ENCODE results near the gene CAMSAP3. TPM values are rescaled to one million over a fixed set of nuclear protein-coding genes. Genes with fewer than 3 reads are reported as not detected.

The CAMSAP3 gene
- total and polyA plus RNA-seq, 7 experiments from 2014 or later: 0.06 to 0.76 (median 0.20) TPM; not detected in 1

DNA sequence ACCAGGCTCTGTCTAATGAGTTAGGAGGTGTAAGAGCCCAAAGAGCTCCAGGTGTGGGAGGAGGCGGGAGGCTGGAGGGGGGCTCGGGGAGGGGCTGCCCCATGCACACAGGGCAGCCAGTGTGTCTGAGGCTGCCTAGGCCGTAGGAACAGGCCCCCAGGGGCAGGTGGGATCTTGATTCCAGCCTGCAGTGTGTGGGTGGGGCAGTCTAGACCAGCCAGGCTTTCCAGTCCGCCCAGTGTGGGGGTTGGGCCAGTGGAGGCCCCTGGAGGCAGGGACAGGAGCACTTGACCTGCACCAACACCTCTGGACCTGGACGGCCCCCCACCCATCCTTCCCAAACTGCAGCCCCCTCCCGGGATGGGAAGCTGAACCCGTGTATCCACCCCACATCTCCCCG lies 5.4 kb upstream of the CAMSAP3 start:
- peaks cover 13 to 34% (median 20%) of the 10 kb centered on the region in 5 donors for H3K27me3 Mint-ChIP-seq
- ATAC-seq (no peak), DNase-seq (no peak)
- Histone ChIP-seq H3K4me1 (ENCODE audit: control insufficient read depth in 2 of 2, insufficient read depth in 2 of 2, low read length in 2 of 2) (no peaks in the 10 kb centered on the region), H3K27ac (ENCODE audit: low read depth, low read length) (no peak overlapping the region), H3K4me3 (ENCODE audit: low read length) (no peak overlapping the region), H3K36me3 (ENCODE audit: control insufficient read depth in 2 of 3, insufficient read depth in 3 of 3, low read length in 3 of 3) (no peaks in the 10 kb centered on the region), H3K27me3 (ENCODE audit: control insufficient read depth in 2 of 2, insufficient read depth in 2 of 2, low read length in 2 of 2) (no peaks in the 10 kb centered on the region), H3K9me3 (ENCODE audit: control insufficient read depth in 2 of 3, low read length in 3 of 3) (no peaks in the 10 kb centered on the region)
- no peak overlapping the region for H3K4me3 Mint-ChIP-seq
- intact Hi-C loops (cut with micrococcal nuclease): no loop called here
- H3K4me1 Mint-ChIP-seq: peaks cover 0 to 3% (median 3%) of the 10 kb centered on the region in 7 donors
- peaks cover 0 to 2% (median 0%) of the 10 kb centered on the region in 11 donors for H3K9me3 Mint-ChIP-seq
- no peaks in the 10 kb centered on the region for H3K36me3 Mint-ChIP-seq
- no peak overlapping the region for H3K27ac Mint-ChIP-seq
- CTCF ChIA-PET: no interaction called here
- POLR2A ChIA-PET: no interaction called here

DNA sequence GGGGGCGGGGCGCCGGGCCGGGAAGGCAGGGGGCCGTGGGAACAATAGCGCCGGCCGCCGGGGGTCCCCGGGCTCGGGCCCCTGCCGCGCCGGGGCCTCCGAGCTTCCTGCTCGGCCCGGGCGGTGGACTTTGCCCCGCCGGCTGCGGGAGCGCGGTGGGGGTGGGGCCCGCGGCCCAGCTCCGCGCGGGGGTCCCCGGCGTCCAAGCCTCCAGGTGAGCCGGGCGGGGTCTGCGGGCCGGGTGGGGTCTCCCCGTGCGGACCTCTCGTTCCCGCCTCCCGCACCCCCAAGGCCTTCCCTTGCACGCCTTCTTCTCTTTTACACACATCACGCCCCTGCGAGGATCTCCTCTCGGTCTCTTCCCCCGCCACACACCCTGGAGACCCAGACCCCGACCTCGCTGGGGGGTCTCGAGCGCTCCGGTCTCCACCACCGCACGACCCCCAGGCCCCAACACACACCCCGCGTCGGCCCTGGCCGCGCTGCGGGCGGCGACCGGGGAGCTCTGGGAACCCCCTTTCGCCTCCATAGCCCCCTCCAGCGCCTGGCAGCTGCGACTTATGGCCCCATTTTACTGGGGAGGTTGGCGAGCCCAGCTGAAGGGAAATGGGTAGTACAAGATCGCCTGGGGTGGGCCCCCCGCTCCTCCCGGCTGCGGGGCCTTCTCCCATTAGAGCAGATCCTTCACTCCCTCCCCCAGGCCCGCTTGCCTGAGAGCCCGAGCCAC lies 711 bp downstream of the CAMSAP3 start:
- Histone ChIP-seq H3K27me3 (ENCODE audit: control insufficient read depth in 2 of 2, insufficient read depth in 2 of 2, low read length in 2 of 2) (peaks cover 0 to 5% of the 10 kb centered on the region in 2 donors), H3K9me3 (ENCODE audit: control insufficient read depth in 2 of 3, low read length in 3 of 3) (no peaks in the 10 kb centered on the region), H3K27ac (ENCODE audit: low read depth, low read length) (no peak overlapping the region), H3K4me3 (ENCODE audit: low read length) (no peak overlapping the region), H3K36me3 (ENCODE audit: control insufficient read depth in 2 of 3, insufficient read depth in 3 of 3, low read length in 3 of 3) (no peaks in the 10 kb centered on the region), H3K4me1 (ENCODE audit: control insufficient read depth in 2 of 2, insufficient read depth in 2 of 2, low read length in 2 of 2) (no peaks in the 10 kb centered on the region)
- DNase-seq: no peak
- Mint-ChIP-seq H3K36me3 (peaks cover 0 to 1% (median 0%) of the 10 kb centered on the region in 5 donors), H3K4me1 (peaks cover 0 to 9% (median 4%) of the 10 kb centered on the region in 7 donors), H3K27me3 (peaks cover 29 to 55% (median 41%) of the 10 kb centered on the region in 5 donors), H3K27ac (no peak overlapping the region), H3K4me3 (peak overlapping the region in 9 of 10 donors; percentile 37 to 80 (median 54)), H3K9me3 (peaks cover 0 to 6% (median 0%) of the 10 kb centered on the region in 11 donors)
- ChIA-PET CTCF (interaction anchor here (1.0 kb wide), 1 partner anchor 494 kb away, joined by 6 read pairs; no protein-coding TSS in a partner anchor), POLR2A (interaction anchor here (1.2 kb wide), 1 partner anchor 34 kb away, joined by 3 read pairs; the partner anchor contains the start of gene PET100)
- ATAC-seq: no peak
- intact Hi-C loops (cut with micrococcal nuclease): no loop called here

- ChIA-PET CTCF (no interaction called here), POLR2A (no interaction called here)
- Histone ChIP-seq H3K27me3 (ENCODE audit: control insufficient read depth in 2 of 2, insufficient read depth in 2 of 2, low read length in 2 of 2) (peaks cover 0 to 5% of the 10 kb centered on the region in 2 donors), H3K4me3 (ENCODE audit: low read length) (no peak overlapping the region), H3K9me3 (ENCODE audit: control insufficient read depth in 2 of 3, low read length in 3 of 3) (no peaks in the 10 kb centered on the region), H3K4me1 (ENCODE audit: control insufficient read depth in 2 of 2, insufficient read depth in 2 of 2, low read length in 2 of 2) (no peaks in the 10 kb centered on the region), H3K27ac (ENCODE audit: low read depth, low read length) (no peak overlapping the region), H3K36me3 (ENCODE audit: control insufficient read depth in 2 of 3, insufficient read depth in 3 of 3, low read length in 3 of 3) (no peaks in the 10 kb centered on the region)
- DNase-seq (no peak), ATAC-seq (no peak)
- intact Hi-C loops (cut with micrococcal nuclease): no loop called here
- Mint-ChIP-seq H3K27me3 (peaks cover 35 to 57% (median 47%) of the 10 kb centered on the region in 5 donors), H3K4me1 (peaks cover 0 to 9% (median 4%) of the 10 kb centered on the region in 7 donors), H3K36me3 (peaks cover 0 to 1% (median 0%) of the 10 kb centered on the region in 5 donors), H3K9me3 (peaks cover 0 to 6% (median 0%) of the 10 kb centered on the region in 11 donors), H3K4me3 (peak overlapping the region in 4 of 10 donors; percentile 44 to 80 (median 63)), H3K27ac (peak overlapping the region in 1 of 9 donors; percentile 51)
These were observed 2.0 kb downstream of the CAMSAP3 start for GRCh38 chr19:7597689-7598088.

GRCh38 chr19:7598180-7598579 lies 2.5 kb downstream of the CAMSAP3 start:
- H3K36me3 Mint-ChIP-seq: peaks cover 0 to 1% (median 0%) of the 10 kb centered on the region in 5 donors
- H3K36me3 ChIP-seq (ENCODE audit: control insufficient read depth in 2 of 3, insufficient read depth in 3 of 3, low read length in 3 of 3): no peaks in the 10 kb centered on the region
- intact Hi-C loops (cut with micrococcal nuclease): no loop called here
- no peaks in the 10 kb centered on the region for H3K4me1 ChIP-seq (ENCODE audit: control insufficient read depth in 2 of 2, insufficient read depth in 2 of 2, low read length in 2 of 2)
- peak overlapping the region in 1 of 9 donors; percentile 51 for H3K27ac Mint-ChIP-seq
- CTCF ChIA-PET: no interaction called here
- ATAC-seq: no peak
- DNase-seq: no peak
- H3K4me3 ChIP-seq (ENCODE audit: low read length): no peak overlapping the region
- peaks cover 0 to 6% (median 0%) of the 10 kb centered on the region in 11 donors for H3K9me3 Mint-ChIP-seq
- H3K27ac ChIP-seq (ENCODE audit: low read depth, low read length): no peak overlapping the region
- H3K9me3 ChIP-seq (ENCODE audit: control insufficient read depth in 2 of 3, low read length in 3 of 3): no peaks in the 10 kb centered on the region
- H3K4me1 Mint-ChIP-seq: peaks cover 0 to 9% (median 4%) of the 10 kb centered on the region in 7 donors
- POLR2A ChIA-PET: no interaction called here
- H3K27me3 Mint-ChIP-seq: peaks cover 35 to 57% (median 46%) of the 10 kb centered on the region in 5 donors
- peak overlapping the region in 2 of 10 donors; percentile 70 to 80 for H3K4me3 Mint-ChIP-seq
- H3K27me3 ChIP-seq (ENCODE audit: control insufficient read depth in 2 of 2, insufficient read depth in 2 of 2, low read length in 2 of 2): peaks cover 0 to 5% of the 10 kb centered on the region in 2 donors

GRCh38 chr19:7600721-7601120 lies 5.1 kb downstream of the CAMSAP3 start:
- no peak overlapping the region for H3K4me3 ChIP-seq (ENCODE audit: low read length)
- H3K27me3 ChIP-seq (ENCODE audit: control insufficient read depth in 2 of 2, insufficient read depth in 2 of 2, low read length in 2 of 2): peaks cover 0 to 5% of the 10 kb centered on the region in 2 donors
- CTCF ChIA-PET: no interaction called here

DNA sequence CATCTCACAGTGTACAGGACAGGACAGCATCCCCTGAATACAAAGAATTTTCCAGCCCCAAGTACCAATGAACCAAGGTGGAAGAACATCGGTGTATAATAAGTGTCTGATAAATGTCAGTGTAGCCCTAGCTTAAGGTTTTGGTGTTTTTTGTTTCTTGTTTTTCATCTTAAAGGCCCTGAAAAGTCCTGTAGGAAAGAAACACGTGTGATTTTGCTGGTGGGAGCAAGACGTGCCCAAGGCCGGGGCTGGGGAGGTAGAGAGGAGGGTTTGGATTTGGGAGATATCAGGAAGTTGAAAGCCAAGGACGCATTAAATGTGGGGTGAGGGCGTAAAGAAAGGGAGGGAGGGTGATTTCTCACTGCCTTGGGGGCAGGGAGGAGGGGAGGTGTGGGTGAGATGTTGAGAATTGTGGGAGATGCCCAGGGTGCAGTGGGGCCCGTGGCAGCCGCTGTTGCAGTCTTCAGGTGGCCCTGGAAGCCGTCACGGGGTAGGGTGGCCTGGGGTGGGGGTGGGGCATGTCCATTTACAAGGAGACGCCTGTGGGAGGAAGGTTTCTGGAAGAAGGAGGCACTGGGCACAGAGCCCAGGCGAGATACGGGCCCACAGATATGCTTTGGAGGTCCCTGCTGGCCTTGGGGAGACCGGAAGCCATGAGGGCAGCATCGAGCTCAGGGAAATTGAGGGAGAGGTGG lies 6.7 kb downstream of the CAMSAP3 start:
- no peaks in the 10 kb centered on the region for H3K36me3 ChIP-seq (ENCODE audit: control insufficient read depth in 2 of 3, insufficient read depth in 3 of 3, low read length in 3 of 3)
- no peak overlapping the region for H3K4me3 ChIP-seq (ENCODE audit: low read length)
- peaks cover 15 to 37% (median 24%) of the 10 kb centered on the region in 5 donors for H3K27me3 Mint-ChIP-seq
- H3K27ac ChIP-seq (ENCODE audit: low read depth, low read length): no peak overlapping the region
- H3K9me3 Mint-ChIP-seq: peaks cover 0 to 6% (median 0%) of the 10 kb centered on the region in 11 donors
- H3K4me3 Mint-ChIP-seq: no peak overlapping the region
- ATAC-seq (no peak), DNase-seq (no peak)
- peaks cover 0 to 6% (median 0%) of the 10 kb centered on the region in 7 donors for H3K4me1 Mint-ChIP-seq
- CTCF ChIA-PET: no interaction called here
- H3K36me3 Mint-ChIP-seq: no peaks in the 10 kb centered on the region
- POLR2A ChIA-PET: no interaction called here
- intact Hi-C loops (cut with micrococcal nuclease): no loop called here
- no peaks in the 10 kb centered on the region for H3K4me1 ChIP-seq (ENCODE audit: control insufficient read depth in 2 of 2, insufficient read depth in 2 of 2, low read length in 2 of 2)
- H3K9me3 ChIP-seq (ENCODE audit: control insufficient read depth in 2 of 3, low read length in 3 of 3): no peaks in the 10 kb centered on the region
- peaks cover 0 to 4% of the 10 kb centered on the region in 2 donors for H3K27me3 ChIP-seq (ENCODE audit: control insufficient read depth in 2 of 2, insufficient read depth in 2 of 2, low read length in 2 of 2)
- no peak overlapping the region for H3K27ac Mint-ChIP-seq

More at GRCh38 chr19:7600721-7601120, 5.1 kb downstream of the CAMSAP3 start:
- no peaks in the 10 kb centered on the region for H3K4me1 ChIP-seq (ENCODE audit: control insufficient read depth in 2 of 2, insufficient read depth in 2 of 2, low read length in 2 of 2)
- DNase-seq: no peak
- no peaks in the 10 kb centered on the region for H3K9me3 ChIP-seq (ENCODE audit: control insufficient read depth in 2 of 3, low read length in 3 of 3)
- Mint-ChIP-seq H3K36me3 (peaks cover 0 to 1% (median 0%) of the 10 kb centered on the region in 5 donors), H3K27ac (no peak overlapping the region), H3K4me1 (peaks cover 0 to 10% (median 2%) of the 10 kb centered on the region in 7 donors), H3K4me3 (no peak overlapping the region), H3K9me3 (peaks cover 0 to 6% (median 0%) of the 10 kb centered on the region in 11 donors), H3K27me3 (peaks cover 24 to 46% (median 29%) of the 10 kb centered on the region in 5 donors)
- no peak for ATAC-seq
- H3K36me3 ChIP-seq (ENCODE audit: control insufficient read depth in 2 of 3, insufficient read depth in 3 of 3, low read length in 3 of 3): no peaks in the 10 kb centered on the region
- no peak overlapping the region for H3K27ac ChIP-seq (ENCODE audit: low read depth, low read length)
- intact Hi-C loops (cut with micrococcal nuclease): no loop called here
- POLR2A ChIA-PET: no interaction called here

Data from naive thymus-derived CD4-positive, alpha-beta T cell (primary cell).